Mesodermal cell (in vitro differentiated cells): Measurements from ENCODE around the gene CLNK.

Source experiments
- H3K27ac ChIP-seq: 2 replicates; pipeline ENCODE4 v1.7.0; 2013; ENCODE audit warnings: mild to moderate bottlenecking, low read depth, low read length, moderate library complexity; ENCODE audit not compliant: severe bottlenecking
- H3K36me3 ChIP-seq: 2 replicates; pipeline ENCODE4 v1.7.1; 2013; ENCODE audit warnings: mild to moderate bottlenecking, low read length, moderate library complexity; ENCODE audit not compliant: control insufficient read depth, insufficient read depth
- H3K4me1 ChIP-seq: one replicate; pipeline ENCODE4 v1.7.1; 2013; ENCODE audit warnings: mild to moderate bottlenecking, low read length; ENCODE audit not compliant: insufficient read depth, control insufficient read depth, poor library complexity, severe bottlenecking
- H3K4me3 ChIP-seq: 2 replicates; pipeline ENCODE4 v1.7.0; 2013; ENCODE audit warnings: low read length, control low read depth, mild to moderate bottlenecking; ENCODE audit not compliant: insufficient read depth, poor library complexity, severe bottlenecking; ENCODE audit errors: extremely low read depth
- H3K9me3 ChIP-seq: 2 replicates; pipeline ENCODE4 v1.7.1; 2013; ENCODE audit warnings: mild to moderate bottlenecking, low read length, moderate library complexity; ENCODE audit not compliant: control insufficient read depth
- WGBS, 2 experiments: methylation state at CpG; one replicate each; pipeline ENCODE4 v1.1.5; 2013; ENCODE audit warnings: missing lambda C conversion rate in 2 of 2; ENCODE audit not compliant: insufficient coverage in 2 of 2; 5-methylcytosine and 5-hydroxymethylcytosine counted together

Gene CLNK

GRCh38 chr4:10554121-10554520, 130.4 kb downstream of the CLNK start:
- Histone ChIP-seq H3K4me3 (no peak overlapping the region), H3K36me3 (no peaks in the 10 kb centered on the region), H3K4me1 (no peaks in the 10 kb centered on the region), H3K9me3 (no peaks in the 10 kb centered on the region), H3K27ac (no peak overlapping the region)
- WGBS, 2 experiments, result 80 to 84% methylated on average over 1 to 2 of the region's 2 CpGs

GRCh38 chr4:10552591-10553280, 131.8 kb downstream of the CLNK start:
- no peak overlapping the region for H3K27ac ChIP-seq
- WGBS, 2 experiments, result 77 to 81% methylated on average over 8 of the region's 13 CpGs
- H3K4me1 ChIP-seq, result no peaks in the 10 kb centered on the region
- no peaks in the 10 kb centered on the region for H3K36me3 ChIP-seq
- H3K4me3 ChIP-seq, result no peak overlapping the region
- H3K9me3 ChIP-seq, result no peaks in the 10 kb centered on the region

- Histone ChIP-seq H3K4me1 (peaks cover 12% of the 10 kb centered on the region), H3K36me3 (no peaks in the 10 kb centered on the region), H3K9me3 (no peaks in the 10 kb centered on the region), H3K4me3 (no peak overlapping the region), H3K27ac (no peak overlapping the region)
- WGBS, 2 experiments, result 70 to 73% methylated on average over 4 to 5 of the region's 5 CpGs
Observed at GRCh38 chr4:10535912-10536311, 148.7 kb downstream of the CLNK start.

GRCh38 chr4:10534820-10535219, 149.7 kb downstream of the CLNK start:
- WGBS, 2 experiments, result 83 to 100% methylated on average over 1 of the region's 6 CpGs

GRCh38 chr4:10532155-10532554, 152.4 kb downstream of the CLNK start:
- Histone ChIP-seq H3K9me3 (no peaks in the 10 kb centered on the region), H3K27ac (no peak overlapping the region), H3K4me1 (peaks cover 21% of the 10 kb centered on the region), H3K36me3 (no peaks in the 10 kb centered on the region), H3K4me3 (no peak overlapping the region)
- 71% methylated on average over 1 of the region's 2 CpGs; no CpG with 5 or more reads in 1 of the 2 experiments for WGBS, 2 experiments

More at GRCh38 chr4:10534820-10535219, 149.7 kb downstream of the CLNK start:
- Histone ChIP-seq H3K9me3 (no peaks in the 10 kb centered on the region), H3K4me1 (peaks cover 21% of the 10 kb centered on the region), H3K4me3 (no peak overlapping the region), H3K36me3 (no peaks in the 10 kb centered on the region), H3K27ac (no peak overlapping the region)

- Histone ChIP-seq H3K4me1 (peaks cover 21% of the 10 kb centered on the region), H3K27ac (peak overlapping the region; percentile 20), H3K4me3 (no peak overlapping the region), H3K36me3 (no peaks in the 10 kb centered on the region), H3K9me3 (no peaks in the 10 kb centered on the region)
- WGBS, 2 experiments, result 89 to 93% methylated on average over 9 to 11 of the region's 11 CpGs
Observed at GRCh38 chr4:10530137-10530786, 154.3 kb downstream of the CLNK start.

- Histone ChIP-seq H3K27ac (peak overlapping the region; percentile 20), H3K9me3 (no peaks in the 10 kb centered on the region), H3K4me3 (no peak overlapping the region), H3K4me1 (peaks cover 21% of the 10 kb centered on the region), H3K36me3 (no peaks in the 10 kb centered on the region)
- WGBS, 2 experiments, result 82 to 100% methylated on average over 1 of the region's 2 CpGs
Observed at GRCh38 chr4:10529291-10530136, 155.1 kb downstream of the CLNK start.

GRCh38 chr4:10527438-10527837, 157.1 kb downstream of the CLNK start:
- Histone ChIP-seq H3K36me3 (no peaks in the 10 kb centered on the region), H3K9me3 (no peaks in the 10 kb centered on the region), H3K27ac (no peak overlapping the region), H3K4me3 (no peak overlapping the region), H3K4me1 (peaks cover 16% of the 10 kb centered on the region)
- WGBS, 2 experiments, result 76 to 94% methylated on average over 3 of the region's 3 CpGs

- 82% methylated on average over 8 to 9 of the region's 12 CpGs for WGBS, 2 experiments
- peaks cover 12% of the 10 kb centered on the region for H3K4me1 ChIP-seq
- H3K36me3 ChIP-seq, result no peaks in the 10 kb centered on the region
- no peak overlapping the region for H3K4me3 ChIP-seq
- H3K27ac ChIP-seq, result no peak overlapping the region
- H3K9me3 ChIP-seq, result no peaks in the 10 kb centered on the region
Observed at GRCh38 chr4:10526429-10527222, 157.9 kb downstream of the CLNK start.

GRCh38 chr4:10524196-10524833, 160.3 kb downstream of the CLNK start:
- no peak overlapping the region for H3K27ac ChIP-seq
- no peaks in the 10 kb centered on the region for H3K4me1 ChIP-seq
- no peak overlapping the region for H3K4me3 ChIP-seq
- H3K9me3 ChIP-seq, result no peaks in the 10 kb centered on the region
- H3K36me3 ChIP-seq, result no peaks in the 10 kb centered on the region
- WGBS, 2 experiments, result 88 to 89% methylated on average over 3 to 4 of the region's 5 CpGs
